Activated CD4-positive, alpha-beta T cell treated with anti-CD3 and anti-CD28 coated beads for 36 hours (primary cell): ENCODE results near the gene PLCB3. TPM values are rescaled to one million over a fixed set of nuclear protein-coding genes. Genes with fewer than 3 reads are reported as not detected.

Source experiments
- ATAC-seq: fragments of 200-7000 bp; cut with Tn5 transposase; one replicate; pipeline ENCODE4 v1.10.0; 2021; ENCODE audit warnings: mild to moderate bottlenecking, moderate library complexity
- CTCF ChIA-PET: fragments of 350-600 bp; sonication (Branson Sonifier 250); formaldehyde crosslinking; loops from one replicate; lab custom pipeline; 2021; ENCODE audit warnings: antibody characterized with exemption; lab: Charles Lee
- POLR2A ChIA-PET: fragments of 350-600 bp; sonication (Branson Sonifier 250); formaldehyde crosslinking; loops from one replicate; lab custom pipeline; 2021; ENCODE audit warnings: antibody characterized with exemption, inconsistent platforms; lab: Charles Lee
- DNase-seq: peaks from one replicate; pipeline ENCODE4 v3.0.0-alpha.2; 2020
- H3K27ac Mint-ChIP-seq: one replicate; pipeline ENCODE4 v1.8.0; 2021; ENCODE audit warnings: mixed read lengths
- H3K27me3 Mint-ChIP-seq: one replicate; pipeline ENCODE4 v1.8.0; 2021; ENCODE audit warnings: mixed read lengths
- H3K36me3 Mint-ChIP-seq: one replicate; pipeline ENCODE4 v1.8.0; 2021; ENCODE audit warnings: low read depth, mixed read lengths
- H3K4me1 Mint-ChIP-seq: one replicate; pipeline ENCODE4 v1.8.0; 2021; ENCODE audit warnings: mixed read lengths
- H3K4me3 Mint-ChIP-seq: one replicate; pipeline ENCODE4 v1.8.0; 2021; ENCODE audit warnings: mild to moderate bottlenecking, moderate library complexity, mixed read lengths
- H3K9me3 Mint-ChIP-seq: one replicate; pipeline ENCODE4 v1.8.0; 2021; ENCODE audit warnings: low read depth, mixed read lengths
- intact Hi-C, 2 experiments: fragments of 100-400 bp; cut with DNase I in 1 of 2; cut with micrococcal nuclease in 1 of 2; formaldehyde crosslinking; loops; one replicate each; pipeline versions ENCODE4 v1.14.2 to v1.15.1; 2022 to 2024; cut with DNase I, micrococcal nuclease
- total RNA-seq, 2 experiments: library from RNA; stranded (reverse); gene quantifications; one replicate each; pipeline ENCODE4 v1.2.3, GENCODE V29; 2021

The PLCB3 gene
- total RNA-seq, 2 experiments from 2014 or later: 9.0 to 10.9 TPM

DNA sequence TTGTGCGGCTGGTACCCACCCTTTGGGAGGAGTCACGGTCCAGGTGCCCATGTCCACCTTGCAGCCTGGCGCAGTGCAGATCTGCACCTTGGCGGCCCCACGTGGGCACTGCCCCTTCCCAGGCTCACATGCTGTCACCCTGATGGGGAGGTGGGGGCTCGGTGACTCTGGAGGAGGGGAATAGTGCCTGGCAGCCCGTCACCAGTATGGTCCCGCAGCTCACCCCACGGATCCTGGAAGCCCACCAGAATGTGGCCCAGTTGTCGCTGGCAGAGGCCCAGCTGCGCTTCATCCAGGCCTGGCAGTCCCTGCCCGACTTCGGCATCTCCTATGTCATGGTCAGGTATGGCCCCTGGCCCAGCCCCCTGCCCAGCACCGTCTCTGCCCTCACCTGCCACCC lies 30.5 kb upstream of the PLCB3 start:
- Mint-ChIP-seq H3K27ac (no peak overlapping the region), H3K4me3 (no peak overlapping the region), H3K27me3 (no peaks in the 10 kb centered on the region), H3K9me3 (no peaks in the 10 kb centered on the region), H3K36me3 (peaks cover 29% of the 10 kb centered on the region), H3K4me1 (peaks cover 6% of the 10 kb centered on the region)
- POLR2A ChIA-PET: no interaction called here
- intact Hi-C loops: no loop called here
- DNase-seq (no peak), ATAC-seq (no peak)
- CTCF ChIA-PET: no interaction called here

DNA sequence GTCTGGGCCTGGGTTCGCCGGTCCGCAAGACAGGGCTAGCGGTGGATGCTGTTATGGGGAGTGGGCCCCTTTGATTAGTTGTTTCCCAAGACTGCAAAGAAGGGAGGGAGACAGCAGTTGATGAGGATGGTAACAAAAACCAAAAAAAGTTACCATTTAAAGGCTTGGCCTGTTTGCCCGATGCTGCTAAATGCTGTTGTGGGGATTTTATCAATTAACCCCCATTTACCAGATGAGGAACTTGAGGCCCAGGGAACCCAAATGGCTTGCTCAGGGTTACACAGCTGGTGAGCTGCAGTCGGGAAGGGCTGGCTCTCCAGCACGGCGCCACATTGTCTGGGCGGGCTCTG lies 28.7 kb upstream of the PLCB3 start:
- ATAC-seq (no peak), DNase-seq (no peak)
- no peak overlapping the region for H3K4me3 Mint-ChIP-seq
- no peak overlapping the region for H3K27ac Mint-ChIP-seq
- intact Hi-C loops: no loop called here
- ChIA-PET CTCF (interaction anchor here (0.8 kb wide), 1 partner anchor 8 kb away, joined by 3 read pairs; no protein-coding TSS in a partner anchor), POLR2A (interaction anchor here (4.4 kb wide), 1 partner anchor 16 kb away, joined by 28 read pairs; the partner anchor contains the start of gene FERMT3)
- no peaks in the 10 kb centered on the region for H3K9me3 Mint-ChIP-seq
- no peaks in the 10 kb centered on the region for H3K27me3 Mint-ChIP-seq
- peaks cover 11% of the 10 kb centered on the region for H3K4me1 Mint-ChIP-seq
- H3K36me3 Mint-ChIP-seq: peaks cover 20% of the 10 kb centered on the region

DNA sequence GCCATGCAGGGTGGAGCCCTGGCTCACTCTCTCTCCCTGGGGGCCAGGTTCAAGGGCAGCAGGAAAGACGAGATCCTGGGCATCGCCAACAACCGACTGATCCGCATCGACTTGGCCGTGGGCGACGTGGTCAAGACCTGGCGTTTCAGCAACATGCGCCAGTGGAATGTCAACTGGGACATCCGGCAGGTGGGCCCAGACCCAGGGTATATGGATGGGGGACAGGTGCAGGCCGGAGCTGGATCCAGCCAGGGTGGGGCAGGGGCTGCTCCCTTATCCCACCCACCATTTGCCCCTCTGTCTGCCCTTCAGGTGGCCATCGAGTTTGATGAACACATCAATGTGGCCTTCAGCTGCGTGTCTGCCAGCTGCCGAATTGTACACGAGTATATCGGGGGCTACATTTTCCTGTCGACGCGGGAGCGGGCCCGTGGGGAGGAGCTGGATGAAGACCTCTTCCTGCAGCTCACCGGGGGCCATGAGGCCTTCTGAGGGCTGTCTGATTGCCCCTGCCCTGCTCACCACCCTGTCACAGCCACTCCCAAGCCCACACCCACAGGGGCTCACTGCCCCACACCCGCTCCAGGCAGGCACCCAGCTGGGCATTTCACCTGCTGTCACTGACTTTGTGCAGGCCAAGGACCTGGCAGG lies 28.2 kb upstream of the PLCB3 start:
- intact Hi-C loops: no loop called here
- Mint-ChIP-seq H3K4me1 (peaks cover 16% of the 10 kb centered on the region), H3K36me3 (peaks cover 18% of the 10 kb centered on the region), H3K27ac (no peak overlapping the region), H3K4me3 (no peak overlapping the region), H3K27me3 (no peaks in the 10 kb centered on the region), H3K9me3 (no peaks in the 10 kb centered on the region)
- no peak for DNase-seq
- ATAC-seq: no peak
- ChIA-PET CTCF (interaction anchor here (0.6 to 1.5 kb wide), 9 partner anchors 8 to 602 kb away, joined by 3 to 6 read pairs (median 4); partner anchors contain the start of genes FERMT3, PRDX5 and TRMT112), POLR2A (interaction anchor here (0.5 to 4.4 kb wide), 2 partner anchors 11 to 17 kb away, joined by 3 to 28 read pairs; partner anchors contain the start of gene FERMT3)

DNA sequence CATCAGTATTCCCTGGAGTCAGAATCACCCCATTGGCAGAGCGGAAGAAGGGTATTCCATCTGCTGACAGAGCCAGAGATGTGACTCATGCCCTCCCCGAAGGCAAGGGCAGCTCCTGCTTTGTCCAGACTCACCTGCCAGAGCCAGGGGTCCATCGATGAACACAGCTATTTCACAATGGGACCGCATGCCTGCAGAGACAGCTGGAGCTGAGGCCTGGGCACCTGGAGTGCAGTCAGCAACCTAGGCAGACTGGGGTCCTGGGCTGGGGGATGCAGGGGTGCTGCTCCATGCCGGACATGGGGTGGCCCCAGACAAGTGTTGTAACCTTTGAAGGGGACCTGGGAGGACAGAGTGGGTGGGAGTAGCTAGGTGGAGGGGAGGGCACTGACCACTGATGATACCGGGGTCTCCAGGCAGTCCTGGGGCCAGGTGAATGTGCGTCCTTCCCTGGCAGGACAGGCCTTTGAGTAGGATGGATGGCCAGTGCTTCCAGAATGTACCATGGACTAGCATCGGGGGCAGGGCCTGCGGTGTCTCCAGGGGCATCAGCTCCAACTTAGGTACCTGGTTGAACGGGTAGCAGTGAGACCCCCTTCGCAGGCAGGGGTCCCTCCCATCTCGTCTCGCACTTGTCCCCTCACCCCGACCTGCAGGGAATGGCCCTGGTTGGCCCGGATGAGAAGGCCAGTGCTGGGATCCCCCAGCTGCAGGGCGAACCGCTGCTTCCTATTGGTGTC lies 27.0 kb upstream of the PLCB3 start:
- H3K4me1 Mint-ChIP-seq: peaks cover 25% of the 10 kb centered on the region
- ChIA-PET POLR2A (interaction anchor here (4.4 kb wide), 1 partner anchor 18 kb away, joined by 28 read pairs; the partner anchor contains the start of gene FERMT3), CTCF (interaction anchor here (0.5 to 1.5 kb wide), 8 partner anchors 8 to 600 kb away, joined by 3 to 6 read pairs (median 4); partner anchors contain the start of genes FERMT3, FKBP2, PRDX5 and TRMT112)
- no peaks in the 10 kb centered on the region for H3K9me3 Mint-ChIP-seq
- H3K27ac Mint-ChIP-seq: no peak overlapping the region
- intact Hi-C loops: no loop called here
- ATAC-seq (no peak), DNase-seq (no peak)
- peak overlapping the region; percentile 87 for H3K4me3 Mint-ChIP-seq
- H3K36me3 Mint-ChIP-seq: peaks cover 14% of the 10 kb centered on the region
- H3K27me3 Mint-ChIP-seq: no peaks in the 10 kb centered on the region

DNA sequence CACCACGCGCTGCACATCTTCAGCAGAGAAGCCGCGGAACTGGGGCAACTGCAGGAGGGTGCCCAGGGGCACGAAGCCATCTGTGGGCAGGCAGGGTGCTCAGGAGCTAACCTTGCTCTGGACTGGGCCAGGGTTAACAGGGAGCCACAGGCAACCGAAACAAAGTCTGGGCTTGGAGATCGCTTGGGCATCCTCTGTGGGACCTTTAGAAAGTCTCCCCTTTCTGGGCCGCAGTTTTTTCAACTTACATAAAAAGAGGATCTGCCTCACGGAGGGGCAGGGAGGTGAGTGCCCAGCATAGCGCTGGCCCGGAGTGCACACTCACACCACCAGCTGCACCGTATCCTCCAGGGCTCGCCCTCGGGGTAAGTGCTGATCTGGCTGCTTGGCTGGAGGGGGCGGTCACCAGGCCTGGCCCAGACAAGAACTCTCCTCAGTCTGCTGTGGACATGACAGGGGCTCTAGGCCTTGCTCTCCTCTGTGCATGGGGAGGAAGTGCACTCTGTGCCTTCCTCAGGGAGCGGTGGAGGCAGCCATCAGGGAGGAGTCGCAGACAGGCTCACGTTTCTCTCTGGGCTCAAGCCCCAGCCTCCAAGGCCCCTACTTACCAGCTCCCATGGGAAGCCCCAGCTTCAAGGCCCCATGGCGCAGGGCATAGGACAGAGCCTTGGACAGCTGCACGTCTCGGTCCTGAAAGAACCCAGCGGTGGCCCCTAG lies 26.3 kb upstream of the PLCB3 start:
- DNase-seq (no peak), ATAC-seq (no peak)
- Mint-ChIP-seq H3K27ac (peak overlapping the region; percentile 85), H3K9me3 (no peaks in the 10 kb centered on the region), H3K4me3 (peak overlapping the region; percentile 87), H3K27me3 (no peaks in the 10 kb centered on the region), H3K36me3 (peaks cover 15% of the 10 kb centered on the region), H3K4me1 (peaks cover 32% of the 10 kb centered on the region)
- ChIA-PET POLR2A (interaction anchor here (0.8 to 4.4 kb wide), 2 partner anchors 18 to 40 kb away, joined by 3 to 28 read pairs; partner anchors contain the start of genes FERMT3 and STIP1), CTCF (interaction anchor here (1.5 kb wide), 1 partner anchor 17 kb away, joined by 4 read pairs; no protein-coding TSS in a partner anchor)
- intact Hi-C loops: loop anchor here in 1 of 2 experiments (1.0 kb wide), 1 partner anchor 18 kb away; no protein-coding TSS in a partner anchor

DNA sequence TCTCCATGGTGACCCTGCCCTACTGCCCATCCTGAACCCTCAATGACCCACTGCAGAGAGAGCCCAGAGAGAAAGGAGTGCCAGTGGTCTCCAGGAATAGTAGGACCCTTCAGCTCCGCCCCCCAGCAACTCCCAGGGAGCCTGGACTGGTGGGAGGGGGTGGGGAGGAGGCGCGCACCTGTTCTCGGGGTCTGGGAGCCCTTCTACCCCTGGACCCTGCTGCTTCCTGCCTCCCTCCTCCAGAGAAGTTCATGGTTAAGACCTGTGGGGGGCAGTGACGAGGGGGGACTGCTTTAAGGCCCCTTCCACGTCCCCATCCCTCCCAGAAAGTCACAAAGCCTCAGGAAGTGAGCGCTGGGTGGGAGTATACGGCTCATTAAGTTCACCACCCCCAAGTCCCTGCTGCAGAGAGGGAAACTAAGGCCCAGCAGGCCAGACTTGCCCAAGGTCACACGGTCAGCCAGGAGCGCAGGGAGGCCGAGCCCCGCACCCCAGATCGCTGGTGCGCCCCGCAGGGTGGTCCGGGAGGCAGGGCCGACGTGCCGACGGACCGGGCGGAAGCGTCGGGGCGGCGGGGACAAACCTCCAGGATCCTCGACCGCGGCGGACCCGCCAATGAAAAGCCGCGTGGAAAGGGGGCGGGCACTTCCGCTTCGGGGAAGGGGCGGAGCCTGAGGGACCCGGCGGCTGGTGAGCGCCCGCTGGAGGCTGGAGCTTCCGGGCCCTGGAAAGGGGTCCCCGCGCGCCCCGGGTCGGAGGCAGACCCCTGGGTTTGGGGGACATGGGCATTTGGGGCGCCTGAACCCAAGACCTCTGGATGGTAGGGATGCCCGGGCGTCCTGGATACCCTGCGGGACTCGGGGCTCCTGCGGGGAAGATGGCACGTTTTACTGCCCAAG lies 25.5 kb upstream of the PLCB3 start, which contains the start of the genes NUDT22 and TRPT1:
TSS of gene NUDT22 (plus strand) at position 667 of the 899 bp plus-strand sequence. CDS start 379 bp downstream, outside the sequence.
TSS of gene TRPT1 (minus strand) at position 579 of the 899 bp plus-strand sequence. CDS start at position 253, 326 bp downstream.
- CTCF ChIA-PET: interaction anchor here (0.6 to 2.5 kb wide), 9 partner anchors 8 to 91 kb away, joined by 3 to 30 read pairs (median 4); partner anchors contain the start of gene FERMT3
- POLR2A ChIA-PET: interaction anchor here (0.6 to 4.4 kb wide), 6 partner anchors 15 to 275 kb away, joined by 3 to 28 read pairs (median 5); partner anchors contain the start of genes FERMT3, FKBP2, PRDX5 and STIP1
- H3K4me3 Mint-ChIP-seq: peak within 1 kb of the TSS; percentile 87

DNA sequence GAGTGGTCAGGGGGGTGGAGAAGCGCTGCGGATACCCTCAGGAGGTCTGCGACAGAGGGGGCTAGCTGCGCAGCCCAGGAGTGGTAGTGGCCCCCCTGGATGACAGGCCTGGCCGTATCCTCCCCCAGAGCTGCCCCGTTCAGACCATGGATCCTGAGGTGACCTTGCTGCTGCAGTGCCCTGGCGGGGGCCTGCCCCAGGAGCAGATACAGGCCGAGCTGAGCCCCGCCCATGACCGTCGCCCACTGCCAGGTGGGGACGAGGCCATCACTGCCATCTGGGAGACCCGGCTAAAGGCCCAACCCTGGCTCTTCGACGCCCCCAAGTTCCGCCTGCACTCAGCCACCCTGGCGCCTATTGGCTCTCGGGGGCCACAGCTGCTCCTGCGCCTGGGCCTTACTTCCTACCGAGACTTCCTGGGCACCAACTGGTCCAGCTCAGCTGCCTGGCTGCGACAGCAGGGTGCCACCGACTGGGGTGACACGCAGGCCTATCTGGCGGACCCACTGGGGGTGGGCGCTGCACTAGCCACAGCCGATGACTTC lies 24.8 kb upstream of the PLCB3 start:
- H3K27me3 Mint-ChIP-seq: no peaks in the 10 kb centered on the region
- intact Hi-C loops: loop anchor here (1.0 to 2.0 kb wide), 11 partner anchors 14 to 92 kb away; partner anchors contain the start of genes FKBP2 (in 2 of the 2), STIP1 (in 2 of the 2), ESRRA (in 1 of the 2) and GPR137 (in 1 of the 2)
- peak; percentile 81 for DNase-seq
- ChIA-PET CTCF (interaction anchor here (0.6 to 2.5 kb wide), 11 partner anchors 9 to 90 kb away, joined by 3 to 30 read pairs (median 4); partner anchors contain the start of gene FERMT3), POLR2A (interaction anchor here (0.6 to 4.4 kb wide), 7 partner anchors 15 to 785 kb away, joined by 3 to 28 read pairs (median 5); partner anchors contain the start of genes FERMT3, FKBP2 and PRDX5)
- H3K36me3 Mint-ChIP-seq: peaks cover 10% of the 10 kb centered on the region
- no peaks in the 10 kb centered on the region for H3K9me3 Mint-ChIP-seq
- H3K27ac Mint-ChIP-seq: peak overlapping the region; percentile 82
- H3K4me3 Mint-ChIP-seq: peak overlapping the region; percentile 87
- peaks cover 36% of the 10 kb centered on the region for H3K4me1 Mint-ChIP-seq
- ATAC-seq: peak; percentile 43

More for the DNA sequence above, 25.5 kb upstream of the PLCB3 start, which contains the start of the genes NUDT22 and TRPT1:
- ATAC-seq (peak; percentile 72), DNase-seq (peak; percentile 96)
- Mint-ChIP-seq H3K27ac (peak within 1 kb of the TSS; percentile 85), H3K9me3 (no peaks in the 10 kb centered on the region), H3K4me1 (peaks cover 32% of the 10 kb centered on the region), H3K27me3 (no peaks in the 10 kb centered on the region), H3K36me3 (peaks cover 15% of the 10 kb centered on the region)
- intact Hi-C loops: loop anchor here (1.0 to 2.0 kb wide), 11 partner anchors 15 to 92 kb away; partner anchors contain the start of genes FKBP2 (in 2 of the 2), STIP1 (in 2 of the 2), ESRRA (in 1 of the 2) and GPR137 (in 1 of the 2)

DNA sequence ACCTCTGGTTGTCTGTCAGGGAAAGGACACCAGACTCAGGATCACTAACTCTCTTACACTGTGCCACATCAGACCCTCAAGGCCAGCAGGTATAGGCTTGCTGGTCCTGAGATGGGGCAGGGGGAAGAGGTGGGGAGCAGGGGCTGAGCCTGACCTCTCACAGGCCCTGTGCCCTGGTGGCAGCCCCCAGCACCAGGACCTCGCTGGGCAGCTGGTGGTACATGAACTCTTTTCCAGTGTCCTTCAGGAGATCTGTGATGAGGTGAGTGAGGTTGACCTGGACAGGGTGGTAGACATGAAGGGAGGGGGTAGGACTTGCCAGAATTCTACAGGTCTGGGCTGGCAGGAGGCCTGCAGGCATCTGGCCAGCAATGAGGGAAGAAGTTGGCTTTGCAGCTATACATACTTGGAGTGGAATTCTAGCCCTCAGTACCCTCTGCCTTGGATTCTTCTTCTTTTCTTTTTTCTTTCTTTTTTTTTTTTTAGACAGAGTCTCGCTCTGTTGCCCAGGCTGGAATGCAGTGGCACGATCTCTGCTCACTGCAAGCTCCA lies 23.8 kb upstream of the PLCB3 start:
- Mint-ChIP-seq H3K27ac (peak overlapping the region; percentile 82), H3K4me1 (peaks cover 37% of the 10 kb centered on the region), H3K9me3 (no peaks in the 10 kb centered on the region), H3K36me3 (peaks cover 10% of the 10 kb centered on the region), H3K4me3 (peak overlapping the region; percentile 87), H3K27me3 (no peaks in the 10 kb centered on the region)
- DNase-seq: no peak
- POLR2A ChIA-PET: interaction anchor here (1.1 kb wide), 2 partner anchors 42 to 76 kb away, joined by 3 read pairs; no protein-coding TSS in a partner anchor
- intact Hi-C loops: loop anchor here (2.0 kb wide), 3 partner anchors 13 to 61 kb away; partner anchors contain the start of genes FKBP2 (in 1 of the 2), MACROD1 (in 1 of the 2) and STIP1 (in 1 of the 2)
- ATAC-seq: no peak
- CTCF ChIA-PET: interaction anchor here (0.9 to 2.5 kb wide), 2 partner anchors 22 to 74 kb away, joined by 6 to 30 read pairs; partner anchors contain the start of gene FERMT3
